ENCODE data around the gene PRH2.

The PRH2 gene

GRCh38 chr12:10959804-10960203 is 30.8 kb downstream of the PRH2 start:
- FAIRE-seq (peak; percentile 28), DNase-seq (ENCODE audit: insufficient read length, low spot score) (no peak)

GRCh38 chr12:10960211-10960610 is 31.2 kb downstream of the PRH2 start:
- no peak for FAIRE-seq

GRCh38 chr12:10965476-10965875 is 36.4 kb downstream of the PRH2 start:
- FAIRE-seq = no peak
- DNase-seq (ENCODE audit: insufficient read length, low spot score) = no peak

More at GRCh38 chr12:10960211-10960610, 31.2 kb downstream of the PRH2 start:
- DNase-seq (ENCODE audit: insufficient read length, low spot score) = no peak

GRCh38 chr12:10966314-10966713 is 37.3 kb downstream of the PRH2 start:
- FAIRE-seq (no peak), DNase-seq (ENCODE audit: insufficient read length, low spot score) (no peak)

GRCh38 chr12:10967409-10967808 is 38.4 kb downstream of the PRH2 start:
- FAIRE-seq = no peak

GRCh38 chr12:10968765-10969456 is 39.9 kb downstream of the PRH2 start:
- FAIRE-seq = peak; percentile 46
- DNase-seq (ENCODE audit: insufficient read length, low spot score) = peak; percentile 36

More at GRCh38 chr12:10967409-10967808, 38.4 kb downstream of the PRH2 start:
- DNase-seq (ENCODE audit: insufficient read length, low spot score) = peak; percentile 32

GRCh38 chr12:10974965-10975364 is 45.9 kb downstream of the PRH2 start:
- FAIRE-seq (no peak), DNase-seq (ENCODE audit: insufficient read length, low spot score) (no peak)

- FAIRE-seq = no peak
- DNase-seq (ENCODE audit: insufficient read length, low spot score) = no peak
Observed at GRCh38 chr12:10982244-10982643, 53.2 kb downstream of the PRH2 start.

All from HTR-8/SVneo (cell line).